ENCODE data around the gene RAG1. TPM values are rescaled to one million over a fixed set of nuclear protein-coding genes. Genes with fewer than 3 reads are reported as not detected.

Gene RAG1
- total RNA-seq, 2 donors from 2014 or later: 0.28 to 0.54 TPM

DNA sequence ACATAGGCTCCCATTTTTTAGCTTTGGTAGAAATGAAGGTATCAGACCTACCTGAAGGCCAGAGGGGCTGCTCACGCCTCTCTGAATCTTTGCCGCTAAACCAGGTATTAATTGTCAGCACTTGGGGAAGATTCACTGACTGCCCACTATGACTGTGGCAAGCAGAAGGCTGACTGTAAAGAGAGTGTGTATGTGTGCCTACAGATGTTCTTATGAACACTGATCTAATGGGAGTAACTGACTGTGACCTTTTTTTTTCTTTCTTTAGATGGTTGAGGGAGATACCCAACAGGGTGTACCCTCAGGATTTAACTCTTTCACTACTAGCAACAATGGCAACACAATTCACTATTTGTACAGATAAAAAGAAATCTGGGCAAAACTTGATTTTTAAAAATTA lies 30.2 kb downstream of the RAG1 start, which contains the start of gene RAG2:
TSS of gene RAG2 (minus strand) at position 186 of the 400 bp plus-strand sequence. CDS start 4,068 bp downstream, outside the sequence.
- DNase-seq (ENCODE audit: low spot score) (no peak), ATAC-seq (ENCODE audit: insufficient number of reproducible peaks, low FRiP score, low read depth) (no peak)
- peaks cover 7 to 9% of the 10 kb centered on the region in 2 donors for H3K4me1 ChIP-seq (ENCODE audit: control insufficient read depth in 1 of 2, low read depth in 2 of 2)
- H3K27ac ChIP-seq: no peak within 1 kb of the TSS
- no peak within 1 kb of the TSS for H3K4me3 ChIP-seq
- no peaks in the 10 kb centered on the region for H3K36me3 ChIP-seq
- TF ChIP-seq CTCF (IDR thresholded peaks at IDR 0.05): no peak
- no peaks in the 10 kb centered on the region for H3K9me3 ChIP-seq
- H3K27me3 ChIP-seq (replicated peaks; ENCODE audit: insufficient read depth): no peaks in the 10 kb centered on the region

DNA sequence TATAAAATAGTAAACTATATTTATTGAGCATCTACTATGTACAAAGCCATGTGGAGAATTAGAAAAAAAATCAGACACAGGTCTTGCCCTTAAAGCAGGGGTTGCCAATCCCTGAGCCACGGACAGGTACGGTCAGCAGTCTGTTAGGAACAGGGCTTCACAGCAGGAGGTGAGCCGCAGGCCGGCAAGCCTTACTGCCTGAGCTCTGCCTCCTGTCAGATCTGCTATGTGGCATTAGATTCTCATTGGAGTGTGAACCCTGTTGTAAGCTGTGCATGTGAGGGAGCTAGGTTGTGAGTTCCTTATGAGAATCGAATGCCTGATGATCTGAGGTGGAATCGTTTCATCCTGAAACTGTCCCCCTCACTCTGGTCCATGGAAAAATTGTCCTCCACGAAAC lies 32.4 kb downstream of the RAG1 start:
- H3K27me3 ChIP-seq (replicated peaks; ENCODE audit: insufficient read depth): no peaks in the 10 kb centered on the region
- no peaks in the 10 kb centered on the region for H3K9me3 ChIP-seq
- ATAC-seq (ENCODE audit: insufficient number of reproducible peaks, low FRiP score, low read depth): no peak
- no peak for DNase-seq (ENCODE audit: low spot score)
- no peaks in the 10 kb centered on the region for H3K36me3 ChIP-seq
- H3K4me3 ChIP-seq: no peak overlapping the region
- H3K4me1 ChIP-seq (ENCODE audit: control insufficient read depth in 1 of 2, low read depth in 2 of 2): peaks cover 5 to 6% of the 10 kb centered on the region in 2 donors
- TF ChIP-seq CTCF (IDR thresholded peaks at IDR 0.05): no peak
- no peak overlapping the region for H3K27ac ChIP-seq

DNA sequence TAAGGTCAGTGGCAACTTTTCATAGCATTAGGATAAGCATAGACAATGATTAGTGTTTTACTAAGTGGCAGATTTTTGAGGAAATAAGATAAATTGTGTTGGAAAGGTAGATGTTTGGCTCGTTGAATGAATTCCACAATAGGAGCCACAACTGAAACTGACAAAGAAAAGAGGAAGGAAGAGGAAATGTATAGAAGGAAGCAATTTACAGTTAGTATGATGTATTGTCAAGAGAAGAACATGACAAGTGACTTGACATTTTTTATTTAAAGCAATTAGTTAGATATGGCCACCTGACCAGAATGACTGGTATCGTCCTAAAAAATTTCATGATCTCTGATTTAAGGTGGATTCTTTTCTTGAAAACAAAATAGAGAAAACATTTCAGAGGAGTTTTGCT lies 33.3 kb downstream of the RAG1 start:
- Histone ChIP-seq H3K27me3 (replicated peaks; ENCODE audit: insufficient read depth) (no peaks in the 10 kb centered on the region), H3K9me3 (no peaks in the 10 kb centered on the region), H3K27ac (no peak overlapping the region), H3K36me3 (no peaks in the 10 kb centered on the region), H3K4me3 (no peak overlapping the region), H3K4me1 (ENCODE audit: control insufficient read depth in 1 of 2, low read depth in 2 of 2) (no peaks in the 10 kb centered on the region)
- ATAC-seq (ENCODE audit: insufficient number of reproducible peaks, low FRiP score, low read depth) (no peak), DNase-seq (ENCODE audit: low spot score) (no peak)
- TF ChIP-seq CTCF (IDR thresholded peaks at IDR 0.05): no peak

DNA sequence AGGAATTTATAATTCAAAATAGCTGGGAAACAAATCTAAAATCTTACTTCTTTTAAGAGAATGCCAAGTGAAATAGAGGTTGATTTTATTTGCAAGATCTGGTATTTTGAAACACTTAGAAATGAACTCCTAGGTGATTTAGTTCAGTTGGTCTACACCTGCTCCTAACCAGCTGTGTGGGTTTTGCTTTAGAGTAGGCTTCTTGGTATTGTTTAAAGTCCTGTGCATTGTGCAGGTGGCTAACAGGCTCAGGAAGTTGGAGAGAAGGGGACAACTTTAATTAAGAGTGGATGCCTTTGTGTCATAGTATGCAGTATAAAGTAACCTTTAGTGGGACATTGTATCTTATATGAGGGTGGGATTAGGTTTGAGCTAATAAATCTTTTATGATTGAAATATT lies 34.3 kb downstream of the RAG1 start:
- no peak for TF ChIP-seq CTCF (IDR thresholded peaks at IDR 0.05)
- no peak overlapping the region for H3K4me3 ChIP-seq
- ATAC-seq (ENCODE audit: insufficient number of reproducible peaks, low FRiP score, low read depth): no peak
- DNase-seq (ENCODE audit: low spot score): no peak
- H3K9me3 ChIP-seq: no peaks in the 10 kb centered on the region
- no peaks in the 10 kb centered on the region for H3K27me3 ChIP-seq (replicated peaks; ENCODE audit: insufficient read depth)
- no peak overlapping the region for H3K27ac ChIP-seq
- H3K36me3 ChIP-seq: no peaks in the 10 kb centered on the region
- no peaks in the 10 kb centered on the region for H3K4me1 ChIP-seq (ENCODE audit: control insufficient read depth in 1 of 2, low read depth in 2 of 2)

- Histone ChIP-seq H3K27ac (no peak overlapping the region), H3K4me3 (no peak overlapping the region), H3K36me3 (no peaks in the 10 kb centered on the region), H3K27me3 (replicated peaks; ENCODE audit: insufficient read depth) (no peaks in the 10 kb centered on the region), H3K4me1 (ENCODE audit: control insufficient read depth in 1 of 2, low read depth in 2 of 2) (no peaks in the 10 kb centered on the region), H3K9me3 (no peaks in the 10 kb centered on the region)
- ATAC-seq (ENCODE audit: insufficient number of reproducible peaks, low FRiP score, low read depth) (no peak), DNase-seq (ENCODE audit: low spot score) (no peak)
- no peak for TF ChIP-seq CTCF (IDR thresholded peaks at IDR 0.05)
Observed at GRCh38 chr11:36605221-36606216, 37.7 kb downstream of the RAG1 start.

All from thoracic aorta (tissue), 2 donors.